HG03457 (cell line): ENCODE measurements around the gene DDX1.

Experiments used
- ATAC-seq: cut with Tn5 transposase; IDR thresholded peaks from one replicate; pipeline ENCODE4 v1.9.1; 2021; ENCODE audit warnings: moderate number of reproducible peaks; ENCODE audit not compliant: unreplicated experiment

DDX1 gene

GRCh38 chr2:15658911-15659310, 67.2 kb downstream of the DDX1 start:
- ATAC-seq, result no peak

- ATAC-seq, result no peak
Measured at GRCh38 chr2:15660491-15661294, 69.0 kb downstream of the DDX1 start.

- ATAC-seq, result no peak
Measured at GRCh38 chr2:15661295-15661569, 69.6 kb downstream of the DDX1 start.

- no peak for ATAC-seq
Measured at GRCh38 chr2:15662026-15662425, 70.4 kb downstream of the DDX1 start.

- ATAC-seq, result no peak
Measured at GRCh38 chr2:15662579-15662978, 70.9 kb downstream of the DDX1 start.

- ATAC-seq, result no peak
Measured at GRCh38 chr2:15663802-15664201, 72.1 kb downstream of the DDX1 start.

GRCh38 chr2:15664273-15665066, 72.8 kb downstream of the DDX1 start:
- ATAC-seq, result no peak

GRCh38 chr2:15665067-15665942, 73.6 kb downstream of the DDX1 start:
- ATAC-seq, result no peak

GRCh38 chr2:15665943-15666460, 74.3 kb downstream of the DDX1 start:
- no peak for ATAC-seq

- ATAC-seq, result no peak
Measured at GRCh38 chr2:15666861-15667808, 75.5 kb downstream of the DDX1 start.

- no peak for ATAC-seq
Measured at GRCh38 chr2:15667809-15668556, 76.3 kb downstream of the DDX1 start.

GRCh38 chr2:15668611-15669305, 77.1 kb downstream of the DDX1 start:
- ATAC-seq, result no peak

GRCh38 chr2:15669375-15669910, 77.8 kb downstream of the DDX1 start:
- no peak for ATAC-seq

- ATAC-seq, result no peak
Measured at GRCh38 chr2:15670469-15670868, 78.8 kb downstream of the DDX1 start.

- no peak for ATAC-seq
Measured at GRCh38 chr2:15670981-15671380, 79.3 kb downstream of the DDX1 start.

- no peak for ATAC-seq
Measured at GRCh38 chr2:15671409-15671808, 79.7 kb downstream of the DDX1 start.

GRCh38 chr2:15671842-15672815, 80.5 kb downstream of the DDX1 start:
- no peak for ATAC-seq
